ENCODE results near the gene HMCN2.
A peak's percentile ranks its signal among the peaks of the same experiment; 100 is the strongest.
"Not testable (repeated sequence)": the region's sequence is repeated elsewhere in the genome, so short reads cannot be mapped to it uniquely, and the experiment has no call there.

Gene HMCN2

DNA sequence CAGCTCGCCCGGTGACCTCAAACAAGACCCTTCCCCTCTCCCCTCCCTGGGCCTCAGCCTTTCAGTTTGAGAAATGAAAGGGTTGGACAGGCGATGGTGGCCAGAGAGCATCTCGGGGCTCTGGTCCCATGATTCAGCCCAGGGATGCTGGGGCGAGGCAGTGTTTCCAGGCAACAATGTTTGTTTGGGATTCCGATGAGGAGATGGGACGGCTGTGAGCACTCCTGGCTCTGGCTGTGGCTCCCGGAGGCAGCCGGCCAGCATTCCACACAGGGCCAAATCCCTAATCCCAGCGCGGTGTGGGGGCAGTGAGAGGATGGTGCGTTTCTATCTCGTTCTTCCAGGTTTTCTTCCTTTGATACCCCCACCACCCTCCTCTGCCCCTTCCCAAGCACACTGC is 66.0 kb downstream of the HMCN2 start:
- DNase-seq: no peak

DNA sequence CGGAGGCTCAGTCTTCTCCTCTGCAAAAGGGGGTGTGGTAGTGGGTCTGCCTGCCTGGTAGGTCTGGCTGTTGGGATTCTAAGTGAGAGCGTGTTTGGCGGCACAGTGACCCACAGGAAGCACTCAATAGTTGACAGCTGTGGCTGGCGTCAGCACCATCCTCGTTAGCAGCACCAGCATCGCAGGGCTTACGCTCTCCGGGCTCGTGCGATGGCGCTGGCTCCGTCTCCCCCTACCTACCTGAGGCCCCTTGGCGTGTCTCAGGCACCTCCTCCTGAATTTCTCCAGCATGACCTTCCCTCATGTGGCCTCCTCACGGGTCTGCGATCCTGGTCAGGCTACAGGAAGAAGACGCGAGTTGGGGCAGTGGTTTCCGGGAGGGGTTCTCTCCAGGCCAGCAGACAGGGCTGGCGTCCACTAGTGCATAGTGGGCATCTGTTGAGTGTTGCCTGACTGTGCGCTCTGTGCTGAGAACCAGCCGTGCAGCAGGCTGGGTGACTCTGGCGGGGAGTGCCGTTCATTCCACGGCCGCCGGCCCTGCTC is 66.9 kb downstream of the HMCN2 start:
- no peak for DNase-seq

- no peak for DNase-seq
Observed at GRCh38 chr9:130333041-130333711, 67.6 kb downstream of the HMCN2 start.

GRCh38 chr9:130333712-130334062 is 68.1 kb downstream of the HMCN2 start:
- no peak for DNase-seq

GRCh38 chr9:130334915-130335314 is 69.4 kb downstream of the HMCN2 start:
- DNase-seq: no peak

- DNase-seq: no peak
Observed at GRCh38 chr9:130336027-130336610, 70.6 kb downstream of the HMCN2 start.

GRCh38 chr9:130336885-130337284 is 71.3 kb downstream of the HMCN2 start:
- no peak for DNase-seq

GRCh38 chr9:130337318-130337717 is 71.8 kb downstream of the HMCN2 start:
- no peak for DNase-seq

GRCh38 chr9:130337784-130338380 is 72.3 kb downstream of the HMCN2 start:
- DNase-seq: no peak

GRCh38 chr9:130338891-130339290 is 73.3 kb downstream of the HMCN2 start:
- DNase-seq: not testable (repeated sequence)

DNA sequence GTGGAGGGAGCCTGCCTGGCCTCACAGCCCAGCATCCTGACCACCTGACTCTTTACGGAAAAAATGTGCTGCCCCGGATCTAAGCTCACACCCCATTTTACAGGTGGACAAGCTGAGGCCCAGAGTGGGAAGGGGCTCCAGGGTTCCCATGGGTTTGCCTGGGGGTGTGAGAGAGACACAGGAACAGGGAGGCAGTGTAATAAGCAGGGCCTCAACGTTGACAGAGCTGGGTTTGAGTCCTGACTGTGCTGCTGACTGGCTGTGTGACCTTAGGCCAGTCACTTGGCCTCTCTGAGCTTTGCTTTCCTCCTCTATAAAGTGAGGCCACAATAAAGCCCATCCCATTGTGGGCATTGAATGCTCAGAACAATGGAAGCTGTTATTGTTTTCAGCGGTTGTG is 73.7 kb downstream of the HMCN2 start:
- DNase-seq: no peak

- no peak for DNase-seq
Observed at GRCh38 chr9:130340011-130340410, 74.5 kb downstream of the HMCN2 start.

DNA sequence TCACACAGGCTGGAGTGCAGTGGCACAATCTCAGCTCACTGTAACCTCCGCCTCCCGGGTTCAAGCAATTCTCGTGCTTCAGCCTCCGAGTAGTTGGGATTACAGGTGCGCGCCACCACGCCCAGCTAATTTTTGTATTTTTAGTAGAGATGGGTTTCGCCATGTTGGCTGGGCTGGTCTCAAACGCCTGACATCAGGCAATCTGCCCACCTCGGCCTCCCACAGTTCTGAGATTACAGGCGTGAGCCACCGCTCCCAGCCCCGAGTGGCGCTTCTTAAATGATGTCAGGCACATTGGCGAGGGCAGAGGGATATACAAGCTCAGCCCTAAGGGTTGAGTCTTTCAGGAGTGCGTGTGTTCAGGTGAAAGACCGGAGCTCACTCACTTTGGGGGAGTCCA is 75.0 kb downstream of the HMCN2 start:
- DNase-seq: not testable (repeated sequence)

DNA sequence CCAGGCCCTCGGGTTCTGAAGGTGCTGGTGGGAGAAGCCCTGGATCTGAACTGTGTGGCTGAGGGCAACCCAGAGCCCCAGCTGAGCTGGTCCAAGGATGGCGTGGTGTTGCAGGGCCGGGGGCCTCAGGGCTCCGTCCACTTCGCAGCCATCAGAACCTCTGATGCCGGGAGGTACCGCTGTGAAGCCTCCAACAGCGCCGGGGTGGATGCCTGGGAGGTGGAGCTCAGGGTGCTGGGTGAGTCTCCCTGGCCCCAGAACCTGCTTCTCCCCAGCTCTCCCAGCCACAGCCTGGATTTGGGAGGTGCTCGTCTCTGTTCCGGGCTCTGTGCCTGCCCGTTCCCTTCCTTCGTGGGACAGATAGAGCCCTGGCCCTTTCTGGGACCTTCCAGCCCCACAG is 75.6 kb downstream of the HMCN2 start:
- no peak for DNase-seq

GRCh38 chr9:130341839-130342713 is 76.5 kb downstream of the HMCN2 start:
- no peak for DNase-seq

DNA sequence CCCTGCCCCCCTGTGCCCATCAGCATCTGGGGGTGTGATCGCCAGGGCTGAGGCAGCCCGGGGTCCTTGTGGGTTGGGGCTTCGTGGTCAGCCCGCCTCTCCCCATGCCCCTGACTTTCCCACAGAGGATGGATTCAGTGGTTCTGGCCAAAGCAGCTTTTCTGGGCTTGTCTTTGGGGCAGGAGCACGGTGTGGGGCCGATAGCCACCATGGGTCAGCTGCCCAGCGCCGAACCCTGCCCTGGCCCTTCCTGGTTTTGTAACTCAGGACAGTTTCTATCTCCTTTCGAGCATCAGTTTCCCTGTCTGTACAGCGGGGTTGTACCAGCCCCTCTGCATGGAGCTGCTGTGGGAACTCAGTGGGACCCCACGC is 77.1 kb downstream of the HMCN2 start:
- DNase-seq: no peak

DNA sequence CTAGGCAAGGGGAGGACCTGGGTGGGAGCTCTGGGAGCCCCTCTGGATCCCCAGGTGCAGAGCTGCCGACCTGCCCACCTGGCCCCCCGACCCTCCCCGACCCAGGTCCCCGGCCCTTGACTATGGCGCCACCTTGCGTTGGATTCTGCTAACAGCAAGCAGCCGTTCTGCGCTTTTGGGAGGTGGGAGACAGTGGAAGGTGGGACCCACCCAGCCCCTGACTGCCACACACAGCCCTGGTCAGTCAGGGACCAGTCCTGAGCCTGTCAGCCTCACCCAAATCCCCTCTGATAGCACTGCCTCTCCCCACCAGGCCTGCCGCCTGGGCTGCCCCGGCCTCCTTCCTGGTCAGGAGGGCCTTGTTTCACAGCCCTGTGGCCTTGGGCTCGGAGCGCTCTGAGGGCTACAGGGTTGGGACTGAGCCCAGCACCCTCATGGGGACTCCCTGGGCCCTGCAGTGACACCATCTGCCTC is 77.9 kb downstream of the HMCN2 start:
- DNase-seq: peak; percentile 52

DNA sequence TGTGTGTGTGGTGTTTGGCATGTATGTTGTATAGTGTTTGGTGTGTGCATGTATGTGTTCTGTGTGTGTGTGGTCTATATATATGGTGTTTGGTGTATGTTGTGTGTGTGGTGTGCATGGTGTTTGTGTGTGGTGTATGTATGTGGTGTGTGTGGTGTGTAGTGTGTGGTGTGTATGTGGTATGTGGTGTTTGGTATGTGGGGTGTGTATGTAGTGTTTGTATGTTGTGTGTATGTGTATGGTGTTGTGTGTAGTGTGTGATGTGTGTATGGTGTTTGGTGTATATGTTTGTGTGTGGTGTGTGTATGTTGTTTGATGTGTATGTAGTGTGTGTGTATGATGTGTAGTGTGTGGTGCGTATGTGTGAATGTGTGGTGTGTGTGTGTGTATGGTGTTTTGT is 78.8 kb downstream of the HMCN2 start:
- DNase-seq: no peak

GRCh38 chr9:130345009-130345896 is 79.7 kb downstream of the HMCN2 start:
- DNase-seq: no peak

GRCh38 chr9:130345897-130346385 is 80.4 kb downstream of the HMCN2 start:
- no peak for DNase-seq

DNA sequence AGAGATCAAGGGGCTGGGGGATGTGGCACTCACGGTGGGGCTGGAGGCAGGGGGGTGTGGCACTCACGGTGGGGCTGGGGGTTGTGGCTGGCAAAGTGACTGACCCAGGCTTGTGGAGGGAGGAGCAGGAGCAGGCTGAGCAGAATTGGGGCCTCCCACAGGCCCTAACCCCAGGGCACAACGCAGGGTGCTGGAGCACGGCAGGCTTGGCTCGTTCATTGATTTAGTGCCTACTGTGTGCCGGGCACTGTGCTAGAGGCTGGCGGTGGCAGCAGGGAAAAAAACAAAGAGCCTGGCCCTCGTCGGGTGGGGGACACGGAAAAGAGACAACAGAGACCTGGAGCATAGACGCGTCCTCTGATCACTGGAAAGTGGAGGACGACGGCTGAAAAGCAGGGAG is 80.9 kb downstream of the HMCN2 start:
- no peak for DNase-seq

DNA sequence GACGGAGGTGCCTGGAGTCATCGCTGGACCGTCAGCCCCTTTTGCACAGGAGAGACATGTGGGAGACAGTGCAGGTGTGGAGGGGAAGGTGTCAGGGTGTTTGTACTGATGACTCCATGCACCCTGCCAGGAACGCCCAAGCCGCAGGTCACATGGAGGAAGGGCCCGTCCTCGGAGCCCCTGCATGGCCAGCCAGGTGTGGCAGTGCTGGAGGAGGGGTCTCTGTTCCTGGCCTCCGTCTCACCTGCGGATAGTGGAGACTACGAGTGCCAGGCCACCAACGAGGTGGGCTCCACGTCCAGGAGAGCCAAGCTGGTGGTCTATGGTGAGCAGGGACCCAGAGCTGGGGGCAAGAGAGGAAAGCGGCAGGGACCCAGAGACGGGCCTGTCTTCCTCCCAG is 81.5 kb downstream of the HMCN2 start:
- no peak for DNase-seq

All from DMS53 (cell line).